Endodermal cell (in vitro differentiated cells): ENCODE results near the gene POM121L2. TPM values are rescaled to one million over a fixed set of nuclear protein-coding genes. Genes with fewer than 3 reads are reported as not detected.
"Not testable (repeated sequence)": the region's sequence is repeated elsewhere in the genome, so short reads cannot be mapped to it uniquely, and the experiment has no call there.

Experiments used
- DNase-seq: peaks from one replicate; pipeline ENCODE4 v3.0.0-alpha.2; 2017
- H3K27ac ChIP-seq: 2 replicates; pipeline ENCODE4 v1.5.1; 2013; ENCODE audit warnings: mild to moderate bottlenecking, low read depth, low read length, moderate library complexity
- H3K27me3 ChIP-seq: 2 replicates; pipeline ENCODE4 v1.6.1; 2013; ENCODE audit warnings: mild to moderate bottlenecking, low read length, moderate library complexity; ENCODE audit not compliant: insufficient read depth, control insufficient read depth, poor library complexity, severe bottlenecking
- H3K36me3 ChIP-seq: 2 replicates; pipeline ENCODE4 v1.7.0; 2013; ENCODE audit warnings: mild to moderate bottlenecking, low read length, moderate library complexity; ENCODE audit not compliant: control insufficient read depth, insufficient read depth
- H3K4me1 ChIP-seq: one replicate; pipeline ENCODE4 v1.7.0; 2013; ENCODE audit warnings: low read length; ENCODE audit not compliant: control insufficient read depth, insufficient read depth
- H3K4me3 ChIP-seq: 2 replicates; pipeline ENCODE4 v1.5.1; 2013; ENCODE audit warnings: mild to moderate bottlenecking, low read length, moderate library complexity
- H3K9ac ChIP-seq: 2 replicates; pipeline ENCODE4 v1.6.1; 2013; ENCODE audit warnings: mild to moderate bottlenecking, low read length, moderate library complexity; ENCODE audit not compliant: poor library complexity, severe bottlenecking; ENCODE audit errors: extremely low read depth
- H3K9me3 ChIP-seq: 2 replicates; pipeline ENCODE4 v1.6.1; 2013; ENCODE audit warnings: mild to moderate bottlenecking, low read length, moderate library complexity; ENCODE audit not compliant: control insufficient read depth
- H3K27ac Mint-ChIP-seq: 2 replicates; pipeline ENCODE4 v1.8.0; 2020; ENCODE audit warnings: mixed read lengths
- H3K27me3 Mint-ChIP-seq: 2 replicates; pipeline ENCODE4 v1.8.0; 2021; ENCODE audit warnings: mild to moderate bottlenecking, mixed read lengths; ENCODE audit not compliant: insufficient read depth
- H3K36me3 Mint-ChIP-seq: 2 replicates; pipeline ENCODE4 v1.8.0; 2020; ENCODE audit warnings: low read depth, mixed read lengths
- H3K4me1 Mint-ChIP-seq: 2 replicates; pipeline ENCODE4 v1.8.0; 2020; ENCODE audit warnings: mixed read lengths
- H3K4me3 Mint-ChIP-seq: 2 replicates; pipeline ENCODE4 v1.8.0; 2020; ENCODE audit warnings: mild to moderate bottlenecking, moderate library complexity, mixed read lengths
- H3K9me3 Mint-ChIP-seq: 2 replicates; pipeline ENCODE4 v1.8.0; 2020; ENCODE audit warnings: mild to moderate bottlenecking, mixed read lengths
- CTCF ChIP-seq: fragments of 200-600 bp; sonication (generic); conservative IDR thresholded peaks from 2 replicates; pipeline ENCODE4 v1.5.0; 2021; ENCODE audit warnings: antibody characterized with exemption, mild to moderate bottlenecking
- WGBS, 2 experiments: methylation state at CpG; one replicate each; pipeline versions ENCODE4 v1.1.5 to v1.1.7; 2013; ENCODE audit warnings: missing lambda C conversion rate in 2 of 2, mixed read lengths in 1 of 2; ENCODE audit not compliant: insufficient coverage in 1 of 2, insufficient read length in 1 of 2; 5-methylcytosine and 5-hydroxymethylcytosine counted together
- total RNA-seq, 2 donors: library from RNA; stranded (reverse); fragmentation: NEBNext Ultra II Directional in 1 of 2; extraction: Animal tissue kit (Norgen Biotek cat#: 25700) in 1 of 2; gene quantifications; 2 replicates in 1 of 2; 3 replicates in 1 of 2; pipeline ENCODE4 v1.2.1, GENCODE V29; 2021

POM121L2 gene
- total RNA-seq, 2 donors from 2014 or later: 0.20 TPM; not detected in 1

- Histone ChIP-seq H3K9me3 (no peaks in the 10 kb centered on the region), H3K4me1 (no peaks in the 10 kb centered on the region), H3K27me3 (peaks cover 19% of the 10 kb centered on the region), H3K9ac (no peak overlapping the region), H3K4me3 (no peak overlapping the region), H3K27ac (no peak overlapping the region), H3K36me3 (no peaks in the 10 kb centered on the region)
- peaks cover 64% of the 10 kb centered on the region for H3K27me3 Mint-ChIP-seq
- H3K36me3 Mint-ChIP-seq: no peaks in the 10 kb centered on the region
- H3K9me3 Mint-ChIP-seq: no peaks in the 10 kb centered on the region
- WGBS, 2 experiments: 75 to 78% methylated on average over 11 of the region's 11 CpGs
- TF ChIP-seq CTCF: no peak
- no peak for DNase-seq
- no peak overlapping the region for H3K4me3 Mint-ChIP-seq
- no peaks in the 10 kb centered on the region for H3K4me1 Mint-ChIP-seq
- H3K27ac Mint-ChIP-seq: no peak overlapping the region
These were observed 38.3 kb downstream of the POM121L2 start for GRCh38 chr6:27273783-27274182.

- no peaks in the 10 kb centered on the region for H3K4me1 ChIP-seq
- peaks cover 42% of the 10 kb centered on the region for H3K27me3 ChIP-seq
- no peak overlapping the region for H3K4me3 ChIP-seq
- no peak for TF ChIP-seq CTCF
- H3K9ac ChIP-seq: no peak overlapping the region
- H3K36me3 ChIP-seq: no peaks in the 10 kb centered on the region
- H3K4me1 Mint-ChIP-seq: no peaks in the 10 kb centered on the region
- peak overlapping the region; percentile 90 for H3K27ac ChIP-seq
- no peak overlapping the region for H3K4me3 Mint-ChIP-seq
- no peak overlapping the region for H3K27ac Mint-ChIP-seq
- H3K36me3 Mint-ChIP-seq: no peaks in the 10 kb centered on the region
- WGBS, 2 experiments: 91 to 93% methylated on average over 12 to 14 of the region's 14 CpGs
- H3K9me3 ChIP-seq: no peaks in the 10 kb centered on the region
- no peak for DNase-seq
- no peaks in the 10 kb centered on the region for H3K9me3 Mint-ChIP-seq
- peaks cover 71% of the 10 kb centered on the region for H3K27me3 Mint-ChIP-seq
These were observed 43.3 kb downstream of the POM121L2 start for GRCh38 chr6:27268803-27269202.

GRCh38 chr6:27267857-27268434 is 44.1 kb downstream of the POM121L2 start:
- DNase-seq: no peak
- 60 to 61% methylated on average over 20 to 22 of the region's 22 CpGs for WGBS, 2 experiments
- H3K4me1 ChIP-seq: no peaks in the 10 kb centered on the region
- no peaks in the 10 kb centered on the region for H3K9me3 Mint-ChIP-seq
- H3K36me3 Mint-ChIP-seq: no peaks in the 10 kb centered on the region
- no peak overlapping the region for H3K9ac ChIP-seq
- H3K4me3 ChIP-seq: no peak overlapping the region
- peak overlapping the region; percentile 44 for H3K4me3 Mint-ChIP-seq
- peaks cover 72% of the 10 kb centered on the region for H3K27me3 Mint-ChIP-seq
- H3K27ac ChIP-seq: peak overlapping the region; percentile 90
- no peaks in the 10 kb centered on the region for H3K36me3 ChIP-seq
- H3K27me3 ChIP-seq: peaks cover 47% of the 10 kb centered on the region
- TF ChIP-seq CTCF: peak; percentile 20
- H3K9me3 ChIP-seq: no peaks in the 10 kb centered on the region
- no peaks in the 10 kb centered on the region for H3K4me1 Mint-ChIP-seq
- H3K27ac Mint-ChIP-seq: no peak overlapping the region

GRCh38 chr6:27267003-27267402 is 45.1 kb downstream of the POM121L2 start:
- H3K9ac ChIP-seq, H3K4me3 ChIP-seq, H3K4me1 Mint-ChIP-seq, H3K27ac Mint-ChIP-seq, H3K27ac ChIP-seq, H3K36me3 Mint-ChIP-seq, H3K4me3 Mint-ChIP-seq, H3K9me3 ChIP-seq, H3K4me1 ChIP-seq, DNase-seq, H3K9me3 Mint-ChIP-seq, H3K36me3 ChIP-seq: not testable (repeated sequence)
- WGBS, 2 experiments: 91% methylated on average over 3 of the region's 3 CpGs; no CpG with 5 or more reads in 1 of the 2 experiments
- peaks cover 71% of the 10 kb centered on the region for H3K27me3 Mint-ChIP-seq
- peaks cover 57% of the 10 kb centered on the region for H3K27me3 ChIP-seq
